NCI-H2029 treated with DMSO at 0.1 percent for 48 hours (cell line): Measurements from ENCODE around the gene CHRNA1.

Experiments used
- DNase-seq: peaks from one replicate; lab custom pipeline; 2025; lab: John Stamatoyannopoulos, UW

Gene CHRNA1

DNA sequence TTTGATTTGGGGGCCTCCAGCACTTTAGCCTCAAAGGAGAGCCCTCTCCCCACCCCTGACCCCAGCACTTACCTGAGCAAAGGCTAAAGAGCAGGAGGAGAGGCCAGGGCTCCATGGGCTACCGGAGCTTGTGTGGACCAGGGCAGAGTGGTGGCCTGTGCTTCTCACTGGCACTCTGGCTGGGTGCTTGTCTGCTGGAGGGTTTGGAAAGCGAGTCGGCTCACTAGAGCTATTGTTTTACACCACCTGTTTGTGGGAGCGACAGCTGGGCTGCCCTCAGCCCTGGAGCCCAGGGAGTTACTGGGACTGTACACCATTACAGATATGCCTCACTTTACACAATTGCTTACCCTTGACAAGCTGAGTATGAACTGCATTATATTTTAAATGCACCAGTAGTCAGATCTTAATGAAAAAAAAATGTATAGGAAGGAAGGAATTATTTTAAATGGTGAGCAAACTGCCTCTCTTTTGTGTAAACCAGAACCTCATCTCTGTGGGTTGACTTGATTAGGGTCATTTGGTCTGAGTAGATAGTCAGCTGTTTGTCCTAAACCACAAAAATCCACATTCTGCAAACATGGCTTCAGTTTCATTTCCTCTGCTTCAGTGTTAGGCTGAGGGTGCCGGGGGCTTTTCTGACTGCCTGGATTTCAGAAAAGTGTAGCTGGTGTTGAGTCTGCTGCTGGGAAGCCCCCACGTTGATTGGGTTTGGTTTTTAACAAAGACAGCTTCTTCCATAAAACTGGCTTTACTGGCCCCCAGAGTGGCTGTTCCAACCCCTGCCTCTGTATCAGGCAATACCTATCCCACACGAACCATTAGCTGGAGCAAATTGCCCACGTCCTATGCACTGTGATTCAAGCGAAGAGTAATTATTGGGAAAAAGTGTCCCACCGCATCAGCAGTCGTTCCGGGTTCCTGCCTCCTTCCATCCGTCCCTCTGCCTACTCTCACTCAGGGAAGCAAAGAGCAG, at the start of gene CHRNA1:
Gene CHRNA1, minus strand, starts transcription at position 193 of the 976 bp plus-strand sequence. Its CDS starts 78 bp downstream, at position 115.
- peak; percentile 26 for DNase-seq

DNA sequence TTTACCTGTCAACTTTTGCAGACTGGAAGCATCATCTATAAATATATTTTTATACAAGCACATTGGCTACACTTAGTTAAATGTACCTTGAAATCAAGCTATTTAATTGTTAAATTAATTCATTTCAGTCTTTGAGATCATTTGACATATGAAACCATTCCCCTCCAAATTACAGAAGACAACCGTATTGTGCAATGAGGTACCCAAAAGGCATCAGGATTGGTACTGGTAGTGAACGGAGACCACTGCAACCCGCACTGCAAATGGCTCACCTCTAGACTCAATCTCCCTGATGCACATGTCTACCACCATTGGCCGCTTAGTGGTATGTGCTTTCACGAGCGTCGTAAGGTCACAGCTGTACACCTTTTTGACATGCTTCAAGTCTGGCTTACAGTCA, 47.8 kb upstream of the CHRNA1 start:
- DNase-seq = no peak

DNA sequence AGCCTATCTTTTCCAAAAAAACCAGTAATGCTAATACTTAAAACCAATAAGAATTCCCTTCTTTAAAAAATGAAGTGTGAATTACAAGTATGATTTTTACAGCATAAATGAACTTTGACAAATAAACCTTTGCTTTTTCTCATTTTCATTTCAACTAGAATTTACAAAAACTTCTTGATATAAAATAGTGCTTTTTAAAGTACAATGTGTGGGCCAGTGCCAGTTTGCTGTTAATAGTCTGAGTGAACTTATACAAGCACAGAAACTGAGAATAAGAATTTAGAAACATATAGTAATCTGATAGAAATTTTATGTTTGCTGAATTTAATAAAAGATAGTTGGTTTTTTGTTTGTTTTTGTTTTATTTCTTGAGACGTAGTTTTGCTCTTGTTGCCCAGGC, 43.7 kb upstream of the CHRNA1 start:
- no peak for DNase-seq

DNA sequence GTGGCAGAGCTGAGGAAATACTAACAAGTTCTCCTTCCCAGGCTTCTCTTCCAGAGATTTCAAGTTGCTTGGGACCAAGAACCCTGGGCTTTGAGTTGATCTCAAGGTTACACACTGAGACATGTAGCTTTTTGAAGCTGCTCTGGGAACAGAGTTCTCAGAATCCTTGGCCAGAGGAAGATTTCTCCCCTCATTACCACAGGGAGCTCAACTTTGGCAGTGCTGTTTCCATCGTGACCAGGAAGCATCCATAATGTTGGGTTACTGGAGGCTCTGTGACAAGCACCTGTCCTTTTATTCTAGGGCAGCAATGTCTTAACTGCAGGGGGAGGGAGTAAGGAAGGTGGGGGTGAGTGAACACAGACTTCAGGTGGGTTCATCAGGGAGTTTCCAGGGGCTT, 41.5 kb upstream of the CHRNA1 start:
- DNase-seq = no peak

DNA sequence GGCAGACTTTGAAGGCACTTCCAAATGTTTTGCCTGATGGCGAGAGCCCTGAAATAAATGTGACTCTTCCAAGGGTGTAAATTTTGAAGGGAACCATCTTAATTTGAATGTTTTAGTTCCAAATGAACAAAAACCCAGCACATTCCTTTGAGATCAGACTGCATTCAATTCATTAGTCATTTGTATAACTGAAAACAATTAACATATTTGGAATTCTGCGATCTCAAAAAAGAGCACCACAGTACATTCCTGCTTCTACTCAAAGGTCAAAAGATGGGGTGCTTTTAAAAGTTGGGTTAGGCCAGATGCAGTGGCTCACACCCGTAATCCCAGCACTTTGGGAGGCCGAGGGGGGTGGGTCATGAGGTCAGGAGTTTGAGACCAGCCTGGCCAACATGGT, 38.2 kb upstream of the CHRNA1 start:
- DNase-seq = no peak

DNA sequence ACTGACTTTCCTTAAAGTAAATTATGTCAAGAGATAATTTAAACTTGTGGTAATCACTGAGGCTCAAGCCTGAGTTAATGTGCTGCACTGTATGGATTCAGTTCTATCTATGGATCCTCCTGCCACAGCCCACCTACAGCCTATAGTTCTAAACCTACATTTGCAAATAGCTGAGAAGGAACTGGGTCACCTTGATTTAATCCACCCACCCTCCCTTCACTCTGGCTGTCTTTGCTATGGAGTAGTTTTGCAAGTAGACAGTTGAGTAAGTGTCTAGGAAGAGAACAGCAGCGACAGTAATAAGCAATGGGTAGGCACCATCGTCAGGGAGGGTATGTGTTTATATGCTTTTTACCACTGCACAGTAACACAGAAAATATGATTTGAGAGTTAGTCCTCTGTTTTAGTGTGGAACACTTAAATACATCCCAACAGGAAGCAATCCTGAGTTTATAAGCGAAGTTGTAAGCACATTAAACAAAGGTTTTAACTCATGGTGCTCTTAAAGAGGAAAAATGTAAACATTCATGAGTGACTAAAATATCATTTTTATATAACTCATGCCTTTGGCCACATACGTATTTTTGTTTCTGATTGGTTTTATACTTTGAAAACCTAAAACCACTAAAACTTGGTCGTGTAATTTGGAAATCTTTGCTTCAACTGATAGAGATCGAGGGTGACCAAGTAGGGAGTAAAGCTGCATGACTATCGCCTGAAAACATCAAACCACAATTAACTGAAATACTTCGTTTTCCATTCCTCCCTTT, 36.3 kb upstream of the CHRNA1 start:
- no peak for DNase-seq

DNA sequence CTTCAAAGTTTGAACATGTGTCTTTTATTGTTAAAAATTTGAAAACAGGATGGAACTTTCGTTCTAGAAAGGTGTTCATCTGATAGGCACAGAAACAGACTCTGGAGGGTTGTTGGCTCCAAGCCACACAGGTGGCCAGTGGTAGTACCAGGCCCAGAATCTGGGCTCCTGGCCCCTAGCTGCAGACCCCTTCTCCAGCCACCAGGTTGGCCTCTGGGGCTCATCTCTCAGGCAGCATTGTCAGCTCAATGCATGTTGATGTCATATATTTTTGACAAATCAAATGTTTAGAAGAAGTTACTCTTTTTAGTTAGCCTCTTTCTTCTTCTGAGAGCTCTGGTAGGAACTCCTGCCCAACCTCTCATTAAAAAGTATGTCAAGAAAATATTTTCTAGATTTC, 34.5 kb upstream of the CHRNA1 start:
- no peak for DNase-seq

DNA sequence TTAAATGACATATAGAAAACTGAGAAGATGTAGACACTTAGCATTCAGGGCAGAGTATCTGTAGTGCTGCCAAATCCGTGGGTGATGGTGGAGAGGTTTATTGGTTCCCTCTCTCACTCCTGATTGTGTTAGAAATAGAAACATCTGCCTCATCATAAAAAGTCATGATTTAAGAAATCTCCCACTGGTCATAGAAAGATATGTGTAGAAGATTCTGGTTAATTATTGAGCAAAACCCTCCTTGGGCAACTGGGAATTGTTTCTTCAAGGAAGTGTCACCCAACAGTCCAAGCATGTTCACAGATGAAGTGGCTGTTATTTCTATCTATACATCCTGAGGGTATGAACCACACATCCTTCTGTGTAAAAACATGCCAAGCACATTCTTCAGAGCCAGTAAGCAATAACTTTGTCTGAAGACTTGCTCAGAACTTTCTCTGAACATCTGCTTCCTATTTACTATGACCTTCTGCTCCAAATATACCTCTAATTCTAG, 33.6 kb upstream of the CHRNA1 start:
- no peak for DNase-seq

DNA sequence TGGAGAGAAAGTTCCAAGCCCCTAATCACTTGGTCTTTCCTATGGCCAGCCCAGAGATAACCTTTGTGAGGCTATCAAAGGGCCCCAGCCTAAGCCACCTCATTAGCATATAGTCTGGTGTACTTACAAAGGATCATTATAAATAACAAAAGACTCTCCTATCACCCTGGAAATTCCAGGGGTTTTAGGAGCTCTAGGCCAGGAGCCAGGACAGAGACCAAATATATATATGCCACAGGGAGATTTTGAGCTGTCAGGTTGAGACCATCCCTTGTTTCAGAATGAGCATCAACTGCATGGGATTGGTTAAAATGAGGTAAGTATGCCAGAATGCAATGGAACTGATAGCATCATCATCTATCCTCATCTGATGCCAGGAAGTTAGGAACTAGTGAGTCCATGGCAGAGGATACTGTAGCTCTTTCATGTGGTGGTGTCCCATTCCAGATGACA, 32.1 kb upstream of the CHRNA1 start:
- DNase-seq = no peak

DNA sequence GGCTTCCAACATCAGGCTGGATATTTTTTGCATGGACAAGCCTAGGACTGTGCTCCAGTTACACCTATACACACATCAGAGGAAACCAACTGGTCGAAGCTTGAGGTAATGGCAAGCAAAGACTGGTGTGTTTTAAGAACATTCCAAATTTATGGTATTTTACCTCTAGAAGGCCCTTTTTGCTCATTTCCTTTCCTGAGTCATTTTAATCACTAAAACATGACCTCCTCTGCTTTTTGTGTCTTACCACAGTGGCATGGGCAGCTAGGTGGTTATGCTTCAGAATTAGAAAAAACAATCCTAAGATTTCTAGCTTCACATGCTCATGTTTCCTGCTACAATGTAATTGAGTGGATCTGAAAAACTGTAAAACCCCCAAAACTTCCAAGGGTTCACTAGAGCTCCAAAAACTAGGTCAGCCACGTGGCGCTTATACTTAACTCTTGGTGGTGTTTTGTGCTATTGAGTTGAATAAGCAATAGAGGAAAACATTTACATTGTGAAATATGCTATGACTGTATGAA, 30.6 kb upstream of the CHRNA1 start:
- no peak for DNase-seq

DNA sequence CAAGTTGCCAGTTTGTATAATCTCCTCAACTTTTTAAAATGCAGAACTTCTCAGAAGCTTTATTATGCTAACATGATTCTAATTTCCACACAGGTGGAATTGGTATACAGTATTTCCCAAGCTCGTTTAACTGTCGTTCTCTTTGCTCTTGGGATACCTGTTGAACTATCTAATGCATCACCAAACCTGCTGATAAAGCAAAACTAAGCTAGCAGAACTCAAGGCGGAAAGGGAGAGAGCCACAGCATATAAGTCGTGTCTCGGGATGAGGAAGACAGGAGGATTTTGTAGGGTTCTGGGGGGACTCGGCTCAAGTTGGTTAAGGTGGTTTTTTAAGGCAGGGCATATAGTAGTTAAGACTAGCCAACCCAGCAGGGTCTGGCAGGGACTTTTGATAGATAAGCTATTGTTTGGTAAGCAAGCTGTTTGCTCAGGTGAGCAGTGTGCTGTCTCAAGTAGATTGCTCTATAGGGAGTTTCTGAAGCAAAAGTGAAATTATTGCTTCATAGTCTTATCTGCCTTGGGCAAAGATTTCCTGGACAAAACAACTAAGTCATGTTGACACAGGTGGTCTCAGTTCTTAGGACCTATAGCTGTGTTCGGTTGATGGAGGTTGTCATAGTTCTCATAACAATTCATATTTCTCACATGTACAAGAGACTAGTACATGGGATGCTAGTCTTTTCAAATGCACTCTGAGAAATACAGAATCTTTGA, 28.2 kb upstream of the CHRNA1 start:
- no peak for DNase-seq

DNA sequence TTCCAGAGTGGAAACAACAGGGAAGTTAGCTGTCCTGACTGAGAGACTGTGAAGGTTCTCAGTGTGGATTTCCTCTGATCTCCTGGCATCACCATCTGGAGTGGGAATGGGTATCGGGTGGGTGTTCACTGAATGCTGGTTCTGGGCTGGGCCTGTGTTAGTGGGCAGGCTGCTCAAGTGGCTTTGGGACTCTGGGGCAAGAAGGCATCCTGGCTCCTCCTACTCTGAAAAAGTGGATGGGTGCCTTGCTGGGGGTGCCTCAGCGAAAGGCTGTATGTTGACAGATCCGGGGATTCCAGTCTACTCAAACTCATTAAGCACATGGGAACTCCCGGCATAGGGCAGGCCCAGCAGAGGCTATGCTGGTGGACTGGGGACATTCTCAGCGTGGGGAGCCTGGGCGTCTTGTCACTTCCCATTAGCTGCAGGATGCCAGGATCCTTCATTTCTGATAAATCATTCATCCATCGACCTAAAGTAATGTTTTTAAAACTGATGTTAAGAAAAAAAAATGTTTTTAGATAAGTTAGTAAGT, 27.5 kb upstream of the CHRNA1 start:
- no peak for DNase-seq

DNA sequence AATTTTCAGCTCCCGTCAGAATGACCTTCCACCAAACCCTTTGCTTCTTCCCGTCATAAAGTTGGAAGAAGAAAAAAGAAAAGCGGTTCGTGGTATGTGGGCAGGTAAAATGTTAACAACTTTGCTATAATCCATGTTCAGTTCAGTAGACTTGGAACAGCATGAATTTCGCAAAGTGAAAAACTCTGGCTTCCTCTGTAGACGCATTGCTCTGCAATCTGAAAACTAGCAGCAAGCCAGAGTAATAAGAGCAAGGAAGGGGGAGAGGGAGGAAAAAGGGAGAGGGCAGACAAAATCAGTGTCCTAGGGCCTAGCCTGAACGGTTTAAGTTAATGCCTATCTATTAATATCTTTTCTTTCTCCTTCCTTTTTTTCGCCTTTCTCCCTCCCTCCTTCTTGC, 26.7 kb upstream of the CHRNA1 start:
- no peak for DNase-seq

DNA sequence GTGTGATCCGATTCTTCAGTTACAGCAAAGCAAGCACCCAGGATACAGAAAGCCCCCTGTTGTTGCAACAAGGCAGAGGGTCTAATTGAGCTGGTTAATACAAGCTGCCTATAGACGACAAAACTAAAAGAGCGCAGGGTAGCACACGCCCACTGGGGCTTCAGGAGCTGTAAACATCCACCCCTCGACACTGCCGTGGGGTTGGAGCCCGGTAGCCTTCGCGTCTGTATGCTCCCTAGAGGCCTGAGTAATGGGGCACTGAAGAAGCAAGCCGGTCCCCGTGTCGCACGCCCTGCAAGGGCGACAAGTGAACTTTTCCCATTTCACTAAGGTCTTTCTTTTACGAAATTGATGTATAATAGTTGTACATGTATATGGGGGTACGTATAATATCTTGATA, 24.7 kb upstream of the CHRNA1 start:
- DNase-seq = no peak

DNA sequence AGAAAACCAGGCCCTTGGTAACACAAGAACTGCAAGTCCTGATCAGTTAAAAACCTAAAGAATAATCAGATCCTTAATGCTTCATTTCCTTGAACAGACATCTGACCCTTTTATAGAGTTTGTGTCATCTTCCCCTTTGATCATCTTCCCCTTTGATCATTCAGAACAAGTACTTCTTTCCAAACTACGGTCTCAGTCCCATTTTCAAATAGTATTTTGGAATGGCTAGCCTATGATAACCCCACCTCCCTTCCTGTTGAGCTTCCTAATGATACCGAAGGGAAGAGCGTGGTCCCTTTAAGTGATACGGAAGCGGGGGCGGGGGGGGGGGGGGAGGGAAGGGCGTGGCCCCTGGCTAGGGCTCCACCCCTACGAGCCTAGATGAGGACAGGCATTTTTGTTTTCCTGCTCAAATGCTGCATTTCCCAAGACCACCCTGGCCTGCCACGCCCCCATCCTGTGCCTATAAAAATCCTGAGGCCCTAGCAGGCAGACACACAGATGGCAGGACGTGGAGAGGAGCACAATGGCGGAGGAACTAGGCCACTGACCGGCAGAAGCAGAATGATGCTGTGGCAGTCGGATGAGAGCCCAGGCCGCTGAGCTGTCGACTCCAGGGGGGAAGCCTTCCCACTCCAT, 24.1 kb upstream of the CHRNA1 start:
- no peak for DNase-seq

DNA sequence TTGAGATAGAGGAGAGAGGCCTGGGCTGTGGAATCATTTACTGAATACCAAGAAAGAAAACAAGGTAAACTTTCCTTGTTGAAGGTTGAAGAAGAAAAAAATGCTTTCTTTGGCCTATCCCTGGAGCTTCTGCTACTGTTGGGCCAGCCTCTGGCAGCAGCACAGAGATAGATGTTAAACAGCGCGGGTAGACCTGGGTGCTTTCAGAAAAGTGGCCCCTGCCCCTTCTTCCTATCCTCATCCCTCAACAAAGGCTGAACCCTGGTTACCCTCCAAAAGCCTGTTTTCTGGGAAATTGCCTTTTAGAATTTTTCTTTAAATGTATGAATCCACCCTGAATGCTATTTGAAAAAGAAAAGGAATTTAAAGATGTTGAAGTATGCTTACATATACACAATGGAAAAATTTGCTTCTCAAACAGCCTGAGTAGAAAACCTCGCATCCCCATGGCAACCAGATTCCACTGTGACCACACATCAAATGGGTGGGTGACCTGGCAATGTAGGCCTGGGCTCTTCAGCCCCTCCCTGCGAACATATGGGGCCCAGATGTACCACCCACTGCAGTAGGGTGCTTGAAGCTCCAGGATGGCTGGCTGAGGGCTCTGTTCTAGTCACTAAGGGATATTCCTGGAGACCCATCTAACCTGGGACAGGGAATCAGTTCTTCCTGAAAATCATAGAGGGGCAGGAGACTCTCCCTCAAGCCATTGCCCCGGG, 23.4 kb upstream of the CHRNA1 start:
- DNase-seq = no peak

DNA sequence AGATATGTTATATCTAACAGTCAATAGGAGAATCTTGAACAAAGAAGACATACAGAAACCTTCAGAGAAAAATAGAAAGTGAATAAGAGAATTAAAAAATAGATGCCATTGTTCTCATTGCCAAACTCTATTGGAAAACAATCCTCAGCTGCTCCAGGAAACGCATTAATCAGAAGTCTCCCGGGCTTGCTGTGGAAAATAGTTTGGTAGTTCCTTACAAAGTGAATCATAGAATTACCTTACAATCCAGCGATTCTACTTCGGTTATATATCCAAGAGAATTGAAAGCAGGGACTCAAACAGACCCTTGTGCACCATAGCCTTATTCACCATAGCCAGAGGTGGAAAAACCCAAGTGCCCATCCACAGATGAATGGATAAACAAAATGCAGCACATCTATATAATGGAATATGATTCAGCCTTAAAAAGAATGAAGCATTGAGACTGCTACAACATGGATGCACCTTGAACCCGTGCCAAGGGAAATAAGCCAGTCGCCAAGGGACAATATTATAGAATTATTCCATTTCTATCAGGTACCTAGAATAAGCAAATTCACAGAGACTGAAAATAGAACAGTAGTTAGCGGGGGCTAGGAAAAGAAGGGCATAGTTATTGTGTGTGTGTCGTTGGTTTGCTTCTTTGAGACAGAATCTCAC, 21.9 kb upstream of the CHRNA1 start:
- no peak for DNase-seq

DNA sequence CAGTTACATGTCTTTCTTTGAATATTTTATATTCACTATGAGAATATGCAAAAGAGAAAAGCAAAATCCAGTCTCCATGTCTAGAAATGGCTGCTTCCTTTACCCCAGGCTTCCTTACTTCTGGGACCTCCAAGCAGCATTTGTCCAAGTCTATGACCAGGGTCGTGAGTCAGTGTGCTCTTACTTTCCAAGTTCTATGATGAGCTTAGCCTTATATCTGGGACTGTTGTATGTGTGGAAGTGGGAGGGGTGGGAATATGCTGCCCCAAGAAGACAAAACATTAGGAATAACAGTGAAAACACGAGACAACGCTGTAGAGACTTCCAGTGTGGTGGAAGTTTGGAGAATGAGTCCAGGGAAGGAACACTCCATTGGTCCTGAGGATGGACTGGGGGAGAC, 21.2 kb upstream of the CHRNA1 start:
- DNase-seq = no peak

DNA sequence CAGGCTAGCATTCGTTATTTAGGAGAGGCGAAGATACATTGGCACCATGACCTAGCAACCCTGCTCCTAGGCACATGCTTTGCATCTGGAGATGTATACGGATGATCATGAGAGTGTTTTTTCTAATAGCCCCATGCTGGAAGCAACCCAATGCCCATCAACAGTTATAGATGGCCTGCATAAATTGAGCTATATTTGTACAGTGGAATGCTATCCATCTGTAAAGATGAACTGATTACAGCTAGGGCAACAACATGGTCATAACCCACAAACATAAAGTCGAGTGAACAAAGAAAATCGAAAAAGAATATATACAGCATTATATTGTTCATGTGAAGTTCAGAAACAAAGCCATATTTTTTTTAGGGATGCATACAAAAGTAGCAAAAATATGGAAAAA, 20.6 kb upstream of the CHRNA1 start:
- DNase-seq = no peak

DNA sequence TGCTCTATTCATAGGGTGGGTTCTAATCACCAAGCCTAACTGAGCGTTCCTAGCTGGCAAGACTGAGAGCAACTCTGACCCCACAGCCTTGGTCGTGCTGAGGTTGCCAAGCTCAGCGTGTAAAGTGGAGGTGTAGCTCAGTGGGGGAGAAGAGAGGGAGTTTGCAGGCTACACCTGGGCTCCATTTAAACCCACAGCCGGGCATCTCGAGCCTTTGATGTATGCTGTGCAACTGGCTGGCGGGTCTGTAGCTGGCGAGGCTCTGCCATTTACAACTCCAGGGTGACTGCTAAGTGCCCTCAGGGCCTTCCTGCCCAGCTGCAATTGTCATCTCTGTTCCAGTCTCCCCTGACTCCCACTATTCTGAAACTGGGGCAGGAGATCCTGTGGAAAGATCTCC, 20.0 kb upstream of the CHRNA1 start:
- no peak for DNase-seq
